ENCODE results near the gene PRKCZ. TPM values are rescaled to one million over a fixed set of nuclear protein-coding genes. Genes with fewer than 3 reads are reported as not detected.

The PRKCZ gene
- total RNA-seq, 4 donors from 2014 or later, result 0.29 to 8.8 (median 3.9) TPM

- intact Hi-C loops (cut with DNase I; ENCODE audit: low total_unique reads), result no loop called here
- H3K9me3 ChIP-seq, result no peaks in the 10 kb centered on the region
- no peaks in the 10 kb centered on the region for H3K4me1 ChIP-seq
- no peaks in the 10 kb centered on the region for H3K36me3 ChIP-seq
- no peaks in the 10 kb centered on the region for H3K27me3 ChIP-seq
- DNase-seq, result no peak
- no peak overlapping the region for H3K27ac ChIP-seq
- TF ChIP-seq, protein P1, sequence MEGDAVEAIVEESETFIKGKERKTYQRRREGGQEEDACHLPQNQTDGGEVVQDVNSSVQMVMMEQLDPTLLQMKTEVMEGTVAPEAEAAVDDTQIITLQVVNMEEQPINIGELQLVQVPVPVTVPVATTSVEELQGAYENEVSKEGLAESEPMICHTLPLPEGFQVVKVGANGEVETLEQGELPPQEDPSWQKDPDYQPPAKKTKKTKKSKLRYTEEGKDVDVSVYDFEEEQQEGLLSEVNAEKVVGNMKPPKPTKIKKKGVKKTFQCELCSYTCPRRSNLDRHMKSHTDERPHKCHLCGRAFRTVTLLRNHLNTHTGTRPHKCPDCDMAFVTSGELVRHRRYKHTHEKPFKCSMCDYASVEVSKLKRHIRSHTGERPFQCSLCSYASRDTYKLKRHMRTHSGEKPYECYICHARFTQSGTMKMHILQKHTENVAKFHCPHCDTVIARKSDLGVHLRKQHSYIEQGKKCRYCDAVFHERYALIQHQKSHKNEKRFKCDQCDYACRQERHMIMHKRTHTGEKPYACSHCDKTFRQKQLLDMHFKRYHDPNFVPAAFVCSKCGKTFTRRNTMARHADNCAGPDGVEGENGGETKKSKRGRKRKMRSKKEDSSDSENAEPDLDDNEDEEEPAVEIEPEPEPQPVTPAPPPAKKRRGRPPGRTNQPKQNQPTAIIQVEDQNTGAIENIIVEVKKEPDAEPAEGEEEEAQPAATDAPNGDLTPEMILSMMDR (IDR thresholded peaks at IDR 0.05), result no peak
- TF ChIP-seq POLR2A (IDR thresholded peaks at IDR 0.05), result no peak
- no peak overlapping the region for H3K4me3 ChIP-seq
Observed at GRCh38 chr1:2030076-2030871, 19.9 kb upstream of the PRKCZ start.

GRCh38 chr1:2031546-2032540 is 18.4 kb upstream of the PRKCZ start:
- no peaks in the 10 kb centered on the region for H3K27me3 ChIP-seq

GRCh38 chr1:2032737-2033136 is 17.5 kb upstream of the PRKCZ start:
- H3K27me3 ChIP-seq, result no peaks in the 10 kb centered on the region
- intact Hi-C loops (cut with DNase I; ENCODE audit: low total_unique reads), result no loop called here
- no peak for TF ChIP-seq POLR2A (IDR thresholded peaks at IDR 0.05)
- TF ChIP-seq, protein P1 (IDR thresholded peaks at IDR 0.05), result no peak
- no peaks in the 10 kb centered on the region for H3K4me1 ChIP-seq
- no peak overlapping the region for H3K27ac ChIP-seq
- no peak for DNase-seq
- H3K9me3 ChIP-seq, result no peaks in the 10 kb centered on the region
- H3K36me3 ChIP-seq, result no peaks in the 10 kb centered on the region
- H3K4me3 ChIP-seq, result no peak overlapping the region

More at GRCh38 chr1:2031546-2032540, 18.4 kb upstream of the PRKCZ start:
- no peak for TF ChIP-seq POLR2A (IDR thresholded peaks at IDR 0.05)
- TF ChIP-seq, protein P1 (IDR thresholded peaks at IDR 0.05), result no peak
- Histone ChIP-seq H3K4me1 (no peaks in the 10 kb centered on the region), H3K36me3 (no peaks in the 10 kb centered on the region), H3K9me3 (no peaks in the 10 kb centered on the region), H3K27ac (no peak overlapping the region), H3K4me3 (no peak overlapping the region)
- DNase-seq, result no peak
- intact Hi-C loops (cut with DNase I; ENCODE audit: low total_unique reads), result no loop called here

DNA sequence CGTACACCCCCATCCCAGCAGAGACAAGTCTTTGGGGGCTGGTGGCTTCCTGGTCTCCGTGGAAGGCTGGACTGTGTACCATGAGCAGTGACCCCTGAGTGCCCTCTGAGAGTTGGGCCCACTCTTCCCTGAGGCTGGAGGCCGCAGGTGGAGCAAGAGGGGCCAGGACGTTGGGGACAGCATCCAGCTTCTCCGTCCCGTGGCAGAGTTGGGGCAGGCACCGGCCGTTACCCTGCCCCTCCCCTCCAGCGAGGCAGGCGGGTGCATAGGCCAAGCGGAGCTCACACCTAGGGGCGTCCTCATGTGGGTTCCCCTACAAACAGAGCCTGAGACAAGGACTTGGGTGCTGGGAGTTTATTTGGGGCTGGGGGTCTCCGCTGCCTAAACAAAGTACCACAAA is 17.0 kb upstream of the PRKCZ start:
- no peak for DNase-seq
- intact Hi-C loops (cut with DNase I; ENCODE audit: low total_unique reads), result no loop called here
- Histone ChIP-seq H3K27me3 (no peaks in the 10 kb centered on the region), H3K4me1 (no peaks in the 10 kb centered on the region), H3K4me3 (no peak overlapping the region), H3K36me3 (no peaks in the 10 kb centered on the region), H3K9me3 (no peaks in the 10 kb centered on the region), H3K27ac (no peak overlapping the region)
- TF ChIP-seq, protein P1 (IDR thresholded peaks at IDR 0.05), result no peak
- no peak for TF ChIP-seq POLR2A (IDR thresholded peaks at IDR 0.05)

All from uterus (tissue), 4 donors.